Measurements from ENCODE around the gene PDZD7.
A peak's percentile ranks its signal among the peaks of the same experiment; 100 is the strongest.

PDZD7 gene

GRCh38 chr10:101020427-101021075 lies 10.4 kb downstream of the PDZD7 start:
- no peak for DNase-seq

- no peak for DNase-seq
These were observed 11.6 kb downstream of the PDZD7 start for GRCh38 chr10:101019440-101019703.

GRCh38 chr10:101018600-101019439 lies 12.1 kb downstream of the PDZD7 start:
- peak in 50 of 58 donors; percentile 25 to 87 (median 66) for DNase-seq

- DNase-seq: no peak
These were observed 12.8 kb downstream of the PDZD7 start for GRCh38 chr10:101018118-101018599.

- DNase-seq: no peak
These were observed 14.1 kb downstream of the PDZD7 start for GRCh38 chr10:101016814-101017213.

- DNase-seq: peak in 1 of 58 donors; percentile 13
These were observed 15.4 kb downstream of the PDZD7 start for GRCh38 chr10:101015582-101015973.

- peak in 3 of 58 donors; percentile 19 to 54 (median 20) for DNase-seq
These were observed 15.9 kb downstream of the PDZD7 start for GRCh38 chr10:101014966-101015581.

GRCh38 chr10:101014230-101014884 lies 16.6 kb downstream of the PDZD7 start:
- DNase-seq: peak in 56 of 58 donors; percentile 14 to 88 (median 66)

GRCh38 chr10:101013365-101013825 lies 17.5 kb downstream of the PDZD7 start:
- no peak for DNase-seq

- peak in 57 of 58 donors; percentile 12 to 96 (median 85) for DNase-seq
These were observed 18.2 kb downstream of the PDZD7 start for GRCh38 chr10:101012525-101013364.

GRCh38 chr10:101011517-101012423 lies 19.2 kb downstream of the PDZD7 start:
- peak in 9 of 58 donors; percentile 17 to 53 (median 32) for DNase-seq

- DNase-seq: no peak
These were observed 20.6 kb downstream of the PDZD7 start for GRCh38 chr10:101010329-101010728.

GRCh38 chr10:101008823-101009423 lies 22.0 kb downstream of the PDZD7 start:
- DNase-seq: peak in 44 of 58 donors; percentile 16 to 88 (median 64)

- peak in 26 of 58 donors; percentile 16 to 75 (median 52) for DNase-seq
These were observed 22.8 kb downstream of the PDZD7 start for GRCh38 chr10:101007915-101008822.

- peak in 16 of 58 donors; percentile 14 to 69 (median 46) for DNase-seq
These were observed 23.7 kb downstream of the PDZD7 start for GRCh38 chr10:101007099-101007711.

GRCh38 chr10:101006593-101007098 lies 24.3 kb downstream of the PDZD7 start:
- DNase-seq: peak in 17 of 58 donors; percentile 18 to 70 (median 52)
